ENCODE results near the gene CEP104.

The CEP104 gene

GRCh38 chr1:3871451-3871805, 14.4 kb upstream of the CEP104 start:
- Histone ChIP-seq H3K9me3 (ENCODE audit: control extremely low read depth in 1 of 5, control insufficient read depth in 4 of 5, insufficient read depth in 2 of 5, low read depth in 1 of 5, low read length in 4 of 5) (peaks cover 0 to 4% (median 0%) of the 10 kb centered on the region in 5 experiments), H3K4me3 (ENCODE audit: control insufficient read depth in 1 of 7, extremely low read depth in 1 of 7, insufficient read depth in 4 of 7, low read depth in 2 of 7, low read length in 6 of 7) (no peak overlapping the region), H3K4me1 (ENCODE audit: control extremely low read depth in 1 of 4, control insufficient read depth in 4 of 4, insufficient read depth in 4 of 4, low read length in 3 of 4) (no peaks in the 10 kb centered on the region), H3K27ac (ENCODE audit: insufficient read depth in 1 of 2, low read depth in 1 of 2, low read length in 2 of 2, poor library complexity in 1 of 2, severe bottlenecking in 2 of 2) (no peak overlapping the region), H3K36me3 (ENCODE audit: control insufficient read depth in 4 of 4, insufficient read depth in 4 of 4, low read length in 3 of 4) (peaks cover 16 to 78% (median 48%) of the 10 kb centered on the region in 4 experiments), H3K27me3 (replicated peaks in 2 of 5; ENCODE audit: control insufficient read depth in 4 of 5, insufficient read depth in 5 of 5, low read length in 4 of 5) (no peaks in the 10 kb centered on the region)
- ChIA-PET CTCF (interaction anchor here (0.9 kb wide), 1 partner anchor 13 kb away, joined by 4 read pairs; no protein-coding TSS in a partner anchor), POLR2A (no interaction called here)
- 98% methylated on average over 7 of the region's 7 CpGs for WGBS (ENCODE audit: insufficient coverage)
- DNase-seq = no peak

- CTCF ChIA-PET = no interaction called here
- Histone ChIP-seq H3K4me1 (ENCODE audit: control extremely low read depth in 1 of 4, control insufficient read depth in 4 of 4, insufficient read depth in 4 of 4, low read length in 3 of 4) (no peaks in the 10 kb centered on the region), H3K4me3 (ENCODE audit: control insufficient read depth in 1 of 7, extremely low read depth in 1 of 7, insufficient read depth in 4 of 7, low read depth in 2 of 7, low read length in 6 of 7) (no peak overlapping the region), H3K36me3 (ENCODE audit: control insufficient read depth in 4 of 4, insufficient read depth in 4 of 4, low read length in 3 of 4) (peaks cover 15 to 66% (median 38%) of the 10 kb centered on the region in 4 experiments), H3K27me3 (replicated peaks in 2 of 5; ENCODE audit: control insufficient read depth in 4 of 5, insufficient read depth in 5 of 5, low read length in 4 of 5) (no peaks in the 10 kb centered on the region), H3K9me3 (ENCODE audit: control extremely low read depth in 1 of 5, control insufficient read depth in 4 of 5, insufficient read depth in 2 of 5, low read depth in 1 of 5, low read length in 4 of 5) (peaks cover 0 to 4% (median 0%) of the 10 kb centered on the region in 5 experiments), H3K27ac (ENCODE audit: insufficient read depth in 1 of 2, low read depth in 1 of 2, low read length in 2 of 2, poor library complexity in 1 of 2, severe bottlenecking in 2 of 2) (no peak overlapping the region)
- DNase-seq = no peak
- 90% methylated on average over 16 of the region's 18 CpGs for WGBS (ENCODE audit: insufficient coverage)
- POLR2A ChIA-PET = no interaction called here
Observed at GRCh38 chr1:3869751-3870301, 12.8 kb upstream of the CEP104 start.

- Histone ChIP-seq H3K4me3 (ENCODE audit: control insufficient read depth in 1 of 7, extremely low read depth in 1 of 7, insufficient read depth in 4 of 7, low read depth in 2 of 7, low read length in 6 of 7) (no peak overlapping the region), H3K27ac (ENCODE audit: insufficient read depth in 1 of 2, low read depth in 1 of 2, low read length in 2 of 2, poor library complexity in 1 of 2, severe bottlenecking in 2 of 2) (no peak overlapping the region), H3K9me3 (ENCODE audit: control extremely low read depth in 1 of 5, control insufficient read depth in 4 of 5, insufficient read depth in 2 of 5, low read depth in 1 of 5, low read length in 4 of 5) (peaks cover 0 to 4% (median 0%) of the 10 kb centered on the region in 5 experiments), H3K4me1 (ENCODE audit: control extremely low read depth in 1 of 4, control insufficient read depth in 4 of 4, insufficient read depth in 4 of 4, low read length in 3 of 4) (no peaks in the 10 kb centered on the region), H3K36me3 (ENCODE audit: control insufficient read depth in 4 of 4, insufficient read depth in 4 of 4, low read length in 3 of 4) (peaks cover 13 to 57% (median 32%) of the 10 kb centered on the region in 4 experiments), H3K27me3 (replicated peaks in 2 of 5; ENCODE audit: control insufficient read depth in 4 of 5, insufficient read depth in 5 of 5, low read length in 4 of 5) (no peaks in the 10 kb centered on the region)
- WGBS (ENCODE audit: insufficient coverage) = 88% methylated on average over 11 of the region's 13 CpGs
- ChIA-PET CTCF (no interaction called here), POLR2A (no interaction called here)
- DNase-seq = no peak
Observed at GRCh38 chr1:3868464-3869006, 11.5 kb upstream of the CEP104 start.

- ChIA-PET CTCF (no interaction called here), POLR2A (interaction anchor here (0.6 kb wide), 1 partner anchor 259 kb away, joined by 5 read pairs; no protein-coding TSS in a partner anchor)
- WGBS (ENCODE audit: insufficient coverage) = 96% methylated on average over 18 of the region's 18 CpGs
- Histone ChIP-seq H3K4me3 (ENCODE audit: control insufficient read depth in 1 of 7, extremely low read depth in 1 of 7, insufficient read depth in 4 of 7, low read depth in 2 of 7, low read length in 6 of 7) (no peak overlapping the region), H3K9me3 (ENCODE audit: control extremely low read depth in 1 of 5, control insufficient read depth in 4 of 5, insufficient read depth in 2 of 5, low read depth in 1 of 5, low read length in 4 of 5) (no peaks in the 10 kb centered on the region), H3K27me3 (replicated peaks in 2 of 5; ENCODE audit: control insufficient read depth in 4 of 5, insufficient read depth in 5 of 5, low read length in 4 of 5) (no peaks in the 10 kb centered on the region), H3K4me1 (ENCODE audit: control extremely low read depth in 1 of 4, control insufficient read depth in 4 of 4, insufficient read depth in 4 of 4, low read length in 3 of 4) (no peaks in the 10 kb centered on the region), H3K36me3 (ENCODE audit: control insufficient read depth in 4 of 4, insufficient read depth in 4 of 4, low read length in 3 of 4) (peaks cover 8 to 34% (median 20%) of the 10 kb centered on the region in 4 experiments), H3K27ac (ENCODE audit: insufficient read depth in 1 of 2, low read depth in 1 of 2, low read length in 2 of 2, poor library complexity in 1 of 2, severe bottlenecking in 2 of 2) (no peak overlapping the region)
- DNase-seq = no peak
Observed at GRCh38 chr1:3865606-3866160, 8.7 kb upstream of the CEP104 start.

GRCh38 chr1:3864884-3865283, 7.9 kb upstream of the CEP104 start:
- WGBS (ENCODE audit: insufficient coverage) = 100% methylated on average over 4 of the region's 6 CpGs
- Histone ChIP-seq H3K27me3 (replicated peaks in 2 of 5; ENCODE audit: control insufficient read depth in 4 of 5, insufficient read depth in 5 of 5, low read length in 4 of 5) (no peaks in the 10 kb centered on the region), H3K27ac (ENCODE audit: insufficient read depth in 1 of 2, low read depth in 1 of 2, low read length in 2 of 2, poor library complexity in 1 of 2, severe bottlenecking in 2 of 2) (no peak overlapping the region), H3K9me3 (ENCODE audit: control extremely low read depth in 1 of 5, control insufficient read depth in 4 of 5, insufficient read depth in 2 of 5, low read depth in 1 of 5, low read length in 4 of 5) (no peaks in the 10 kb centered on the region), H3K36me3 (ENCODE audit: control insufficient read depth in 4 of 4, insufficient read depth in 4 of 4, low read length in 3 of 4) (peaks cover 6 to 29% (median 16%) of the 10 kb centered on the region in 4 experiments), H3K4me1 (ENCODE audit: control extremely low read depth in 1 of 4, control insufficient read depth in 4 of 4, insufficient read depth in 4 of 4, low read length in 3 of 4) (no peaks in the 10 kb centered on the region), H3K4me3 (ENCODE audit: control insufficient read depth in 1 of 7, extremely low read depth in 1 of 7, insufficient read depth in 4 of 7, low read depth in 2 of 7, low read length in 6 of 7) (no peak overlapping the region)
- DNase-seq = no peak
- ChIA-PET CTCF (no interaction called here), POLR2A (interaction anchor here (0.6 kb wide), 1 partner anchor 259 kb away, joined by 5 read pairs; no protein-coding TSS in a partner anchor)

GRCh38 chr1:3863231-3863935, 6.4 kb upstream of the CEP104 start:
- H3K9me3 ChIP-seq (ENCODE audit: control extremely low read depth in 1 of 5, control insufficient read depth in 4 of 5, insufficient read depth in 2 of 5, low read depth in 1 of 5, low read length in 4 of 5) = no peaks in the 10 kb centered on the region
- H3K36me3 ChIP-seq (ENCODE audit: control insufficient read depth in 4 of 4, insufficient read depth in 4 of 4, low read length in 3 of 4) = peaks cover 1 to 18% (median 13%) of the 10 kb centered on the region in 4 experiments
- H3K4me1 ChIP-seq (ENCODE audit: control extremely low read depth in 1 of 4, control insufficient read depth in 4 of 4, insufficient read depth in 4 of 4, low read length in 3 of 4) = peaks cover 0 to 4% (median 1%) of the 10 kb centered on the region in 4 experiments
- DNase-seq = no peak
- H3K27ac ChIP-seq (ENCODE audit: insufficient read depth in 1 of 2, low read depth in 1 of 2, low read length in 2 of 2, poor library complexity in 1 of 2, severe bottlenecking in 2 of 2) = no peak overlapping the region
- no peaks in the 10 kb centered on the region for H3K27me3 ChIP-seq (replicated peaks in 2 of 5; ENCODE audit: control insufficient read depth in 4 of 5, insufficient read depth in 5 of 5, low read length in 4 of 5)
- H3K4me3 ChIP-seq (ENCODE audit: control insufficient read depth in 1 of 7, extremely low read depth in 1 of 7, insufficient read depth in 4 of 7, low read depth in 2 of 7, low read length in 6 of 7) = no peak overlapping the region
- CTCF ChIA-PET = interaction anchor here (0.9 kb wide), 1 partner anchor 13 kb away, joined by 3 read pairs; no protein-coding TSS in a partner anchor
- WGBS (ENCODE audit: insufficient coverage) = 89% methylated on average over 10 of the region's 12 CpGs
- POLR2A ChIA-PET = no interaction called here
